Stimulated activated CD4-positive, alpha-beta T cell treated with anti-CD3 and anti-CD28 coated beads, Interleukin-12 subunit alpha, Interleukin-12 subunit beta, amount 100 ng/mL, for 4 hours (primary cell): Measurements from ENCODE around the gene TSR1.

Experiments
- DNase-seq: peaks from one replicate; pipeline ENCODE4 v3.0.0-alpha.2; 2020

The TSR1 gene

DNA sequence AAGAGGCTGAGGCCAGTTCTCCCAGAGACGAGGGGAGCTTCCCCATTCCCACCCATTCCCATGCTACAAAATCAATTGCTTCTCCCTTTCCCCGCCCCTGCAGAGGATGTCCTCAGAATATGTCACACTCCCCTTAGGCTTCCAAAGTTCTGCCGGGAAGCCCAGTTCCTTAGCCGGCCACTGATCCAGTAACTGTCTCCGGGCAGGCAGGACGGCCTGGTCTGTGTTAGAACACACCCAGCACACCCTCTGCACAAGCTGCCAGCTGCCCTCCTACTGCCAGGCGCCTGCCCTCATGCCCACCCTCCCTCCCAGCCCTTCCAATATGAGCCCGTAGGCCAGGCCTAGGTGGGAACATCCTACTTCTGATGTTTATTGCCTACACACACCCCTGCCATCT lies 32.1 kb upstream of the TSR1 start:
- DNase-seq = no peak

DNA sequence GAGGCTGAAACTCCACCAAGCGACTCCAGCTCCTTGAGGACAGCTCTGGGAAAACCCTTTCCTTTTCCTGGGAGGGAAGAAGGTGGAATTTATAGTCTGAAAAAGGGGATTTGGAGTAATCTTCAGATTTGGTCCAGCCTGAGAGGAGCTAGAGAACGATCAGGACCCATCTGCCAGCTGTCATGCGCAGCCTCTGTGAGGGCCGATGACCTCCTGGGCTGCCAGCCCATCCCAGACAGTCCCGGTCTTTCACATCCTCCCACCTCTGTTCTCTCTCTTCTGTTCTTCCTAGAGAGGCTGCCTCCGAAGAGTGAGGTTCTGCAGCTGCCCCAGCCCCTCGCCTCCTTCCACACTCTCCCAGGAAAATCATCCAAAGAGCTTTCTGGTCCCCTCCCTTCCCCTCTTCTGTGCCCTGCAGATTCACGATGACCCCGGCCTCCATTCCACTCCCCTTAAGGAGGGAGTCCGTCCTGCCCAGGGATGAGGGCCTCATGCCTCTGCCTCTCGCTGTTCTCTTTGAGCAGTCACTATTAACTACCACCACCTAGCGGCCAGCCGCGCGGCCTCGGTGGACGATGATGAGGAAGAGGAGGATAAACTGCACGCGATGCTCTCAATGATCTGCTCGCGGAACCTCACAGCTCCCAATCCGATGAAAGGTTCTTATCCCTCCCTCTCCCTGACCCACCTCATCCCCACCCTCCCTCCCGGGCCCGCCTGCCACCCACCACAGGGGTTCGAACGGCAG lies 30.7 kb upstream of the TSR1 start:
- no peak for DNase-seq

DNA sequence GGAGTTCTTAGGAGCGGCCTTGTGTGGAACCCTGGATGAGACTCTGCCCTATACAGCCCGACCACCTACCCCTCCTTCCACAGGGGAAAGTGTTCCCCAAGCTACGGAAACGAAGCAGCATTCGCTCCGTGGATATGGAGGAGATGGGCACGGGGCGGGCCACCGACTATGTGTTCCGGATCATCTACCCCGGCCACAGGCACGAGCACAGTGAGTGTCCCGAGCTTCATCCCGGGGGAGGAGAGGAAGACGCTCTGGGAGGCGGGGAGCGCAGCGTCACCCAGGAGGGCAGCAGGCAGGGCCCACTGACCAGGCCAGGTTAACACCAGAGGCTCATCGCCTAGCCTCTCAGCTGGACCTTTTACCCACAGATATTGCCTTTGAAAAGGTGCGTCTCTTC lies 28.9 kb upstream of the TSR1 start:
- DNase-seq = no peak

- no peak for DNase-seq
These were observed 28.5 kb upstream of the TSR1 start for GRCh38 chr17:2364763-2365116.

DNA sequence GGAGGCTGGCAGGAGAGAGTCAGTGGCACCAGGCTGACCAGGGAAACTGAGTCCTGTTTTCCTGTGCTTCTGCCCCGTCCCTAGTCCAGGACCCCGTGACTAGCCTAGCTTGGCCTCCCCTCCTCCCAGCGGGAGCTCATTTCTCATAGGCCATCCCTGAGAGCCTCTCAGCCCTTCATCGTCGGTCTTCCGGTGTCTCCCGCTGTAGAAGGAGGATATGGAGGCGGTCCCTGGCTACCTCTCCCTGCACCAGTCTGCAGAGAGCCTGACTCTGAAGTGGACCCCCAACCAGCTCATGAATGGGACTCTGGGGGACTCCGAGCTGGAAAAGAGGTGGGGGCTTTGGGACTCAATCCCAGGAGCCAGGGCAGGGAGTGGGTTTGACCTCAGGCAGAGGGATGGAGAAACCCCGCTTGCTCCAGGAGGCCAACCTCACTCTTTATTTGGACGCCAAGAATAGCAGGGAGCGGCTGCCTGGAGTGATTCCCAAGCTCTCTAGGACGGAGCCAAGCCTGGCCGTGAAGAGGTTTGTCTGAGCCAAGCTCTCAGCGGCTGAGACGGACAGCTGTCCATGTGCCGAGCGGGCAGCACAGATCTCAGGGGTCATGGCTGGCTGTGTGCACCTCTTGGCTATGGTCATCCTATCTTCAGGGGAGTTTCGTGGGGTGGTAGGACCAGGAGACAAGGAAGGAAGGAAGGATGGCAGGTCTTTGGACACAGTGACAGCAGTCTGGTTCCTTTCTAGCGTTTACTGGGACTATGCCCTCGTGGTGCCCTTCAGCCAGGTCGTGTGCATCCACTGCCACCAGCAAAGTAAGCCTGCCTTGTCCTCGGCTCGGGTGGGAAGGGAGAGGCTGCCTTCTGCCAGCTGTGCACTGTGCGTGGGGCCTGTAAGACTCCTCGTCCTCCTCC lies 27.9 kb upstream of the TSR1 start:
- no peak for DNase-seq

GRCh38 chr17:2363318-2363717 lies 27.1 kb upstream of the TSR1 start:
- no peak for DNase-seq

GRCh38 chr17:2362881-2363280 lies 26.6 kb upstream of the TSR1 start:
- DNase-seq = no peak

DNA sequence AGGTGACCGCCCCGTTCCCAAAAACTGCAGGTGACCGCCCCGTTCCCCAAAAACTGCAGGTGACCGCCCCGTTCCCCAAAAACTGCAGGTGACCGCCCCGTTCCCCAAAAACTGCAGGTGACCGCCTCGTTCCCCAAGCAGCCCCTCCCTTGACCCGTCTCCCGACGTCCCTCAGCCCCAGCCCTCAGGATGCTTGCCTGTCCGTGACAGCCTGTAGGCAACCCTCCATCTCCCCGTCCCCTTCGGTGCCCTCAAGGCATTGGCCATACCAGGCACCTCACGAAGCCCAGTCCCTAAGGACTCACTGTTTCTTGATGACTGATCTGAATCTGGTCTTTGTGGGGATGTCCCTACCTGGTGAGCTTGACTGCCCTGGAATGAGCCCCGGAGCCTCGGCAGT lies 26.2 kb upstream of the TSR1 start:
- no peak for DNase-seq

- no peak for DNase-seq
These were observed 25.8 kb upstream of the TSR1 start for GRCh38 chr17:2362016-2362415.

DNA sequence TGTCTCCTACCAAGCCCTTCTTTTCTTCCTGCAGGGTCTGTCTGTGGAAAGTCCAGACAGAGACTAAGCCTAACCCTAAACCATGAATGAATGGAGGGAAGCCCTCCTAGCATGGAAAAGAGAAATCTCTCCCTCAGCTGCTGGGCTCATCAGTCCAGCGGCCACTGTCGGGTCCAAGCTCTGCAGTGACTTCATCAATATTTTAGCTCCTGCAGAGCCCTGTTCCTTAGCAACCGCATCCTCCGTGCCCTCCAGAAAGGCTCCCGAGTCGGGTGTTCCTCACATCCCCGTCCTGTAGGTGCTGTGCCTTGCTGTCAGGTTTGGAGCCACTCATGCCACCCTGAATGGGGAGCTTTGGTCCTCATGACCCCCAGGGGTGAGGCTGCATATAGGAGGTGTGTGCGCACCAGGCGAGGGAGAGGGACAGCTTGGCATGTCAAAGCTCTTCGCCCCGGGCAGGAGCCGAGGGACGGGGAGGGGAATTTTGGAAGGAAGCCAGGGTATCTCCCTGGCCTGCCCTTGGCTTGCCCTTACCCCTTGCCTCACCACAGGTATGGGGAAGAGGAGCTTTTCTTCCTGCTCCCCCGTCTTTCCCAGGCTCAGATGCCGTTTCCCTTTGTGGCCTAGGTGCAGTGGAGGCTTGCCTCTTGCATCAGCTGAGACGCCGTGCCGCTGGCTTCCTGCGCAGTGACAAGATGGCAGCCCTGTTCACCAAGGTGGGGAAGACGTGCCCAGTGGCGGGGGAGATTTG lies 24.9 kb upstream of the TSR1 start:
- DNase-seq = no peak

- DNase-seq = no peak
These were observed 21.7 kb upstream of the TSR1 start for GRCh38 chr17:2357931-2358434.

DNA sequence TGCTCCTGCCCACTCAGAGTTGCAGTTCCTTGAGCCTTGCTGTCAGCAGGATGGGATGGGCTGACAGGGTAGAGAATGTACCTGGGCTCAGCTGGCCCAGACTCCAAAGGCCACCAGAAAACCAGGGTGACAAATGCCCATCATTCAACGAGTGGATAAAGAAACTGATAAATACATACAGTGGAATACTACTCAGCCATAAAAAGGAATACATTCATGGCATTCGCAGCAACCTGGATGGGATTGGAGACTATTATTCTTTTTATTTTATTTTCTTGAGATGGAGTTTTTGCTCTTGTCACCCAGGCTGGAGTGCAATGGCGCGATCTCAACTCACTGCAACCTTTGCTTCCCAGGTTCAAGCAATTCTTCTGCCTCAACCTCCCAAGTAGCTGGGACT lies 21.0 kb upstream of the TSR1 start:
- no peak for DNase-seq

DNA sequence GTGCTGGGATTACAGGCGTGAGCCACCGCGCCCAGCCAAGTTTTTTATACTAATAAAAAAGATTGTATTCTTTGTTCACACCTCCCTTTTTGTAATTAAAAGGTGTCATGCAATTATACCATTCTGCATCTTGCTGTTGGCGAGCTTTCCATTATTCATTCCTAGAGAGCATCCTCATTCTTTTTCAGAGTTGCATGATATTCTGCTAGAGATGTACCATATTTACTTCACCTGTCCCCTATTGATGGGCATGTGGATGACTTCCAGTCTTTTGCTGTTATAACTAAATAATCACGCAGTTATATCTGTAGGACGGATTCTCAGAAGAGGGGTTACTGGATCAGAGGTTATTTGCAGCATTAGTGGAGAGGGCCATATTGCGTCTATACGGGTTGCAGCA lies 18.1 kb upstream of the TSR1 start:
- no peak for DNase-seq

- DNase-seq = no peak
These were observed 15.0 kb upstream of the TSR1 start for GRCh38 chr17:2351269-2351668.

- DNase-seq = no peak
These were observed 11.8 kb upstream of the TSR1 start for GRCh38 chr17:2347805-2348685.

GRCh38 chr17:2346475-2346874 lies 10.2 kb upstream of the TSR1 start:
- DNase-seq = no peak

GRCh38 chr17:2344528-2344927 lies 8.3 kb upstream of the TSR1 start:
- DNase-seq = no peak

GRCh38 chr17:2343421-2343820 lies 7.2 kb upstream of the TSR1 start:
- no peak for DNase-seq

DNA sequence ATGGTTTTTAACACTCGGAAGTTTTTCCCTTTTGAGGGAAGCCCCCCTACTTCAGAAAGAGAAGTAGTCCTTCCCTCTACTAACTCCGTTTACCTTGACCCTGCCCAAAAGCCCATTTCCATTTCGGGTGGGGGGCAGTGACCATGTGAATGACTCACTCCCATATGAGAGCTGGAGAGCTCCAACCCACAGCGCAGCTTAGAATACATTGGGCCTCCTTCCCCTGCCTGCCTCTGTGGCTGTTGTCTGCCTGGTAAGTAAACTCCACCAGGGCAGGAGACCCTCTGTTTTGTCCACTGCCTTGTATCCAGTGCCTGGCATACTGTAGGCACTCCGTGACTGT lies 2.0 kb upstream of the TSR1 start:
- DNase-seq = no peak

DNA sequence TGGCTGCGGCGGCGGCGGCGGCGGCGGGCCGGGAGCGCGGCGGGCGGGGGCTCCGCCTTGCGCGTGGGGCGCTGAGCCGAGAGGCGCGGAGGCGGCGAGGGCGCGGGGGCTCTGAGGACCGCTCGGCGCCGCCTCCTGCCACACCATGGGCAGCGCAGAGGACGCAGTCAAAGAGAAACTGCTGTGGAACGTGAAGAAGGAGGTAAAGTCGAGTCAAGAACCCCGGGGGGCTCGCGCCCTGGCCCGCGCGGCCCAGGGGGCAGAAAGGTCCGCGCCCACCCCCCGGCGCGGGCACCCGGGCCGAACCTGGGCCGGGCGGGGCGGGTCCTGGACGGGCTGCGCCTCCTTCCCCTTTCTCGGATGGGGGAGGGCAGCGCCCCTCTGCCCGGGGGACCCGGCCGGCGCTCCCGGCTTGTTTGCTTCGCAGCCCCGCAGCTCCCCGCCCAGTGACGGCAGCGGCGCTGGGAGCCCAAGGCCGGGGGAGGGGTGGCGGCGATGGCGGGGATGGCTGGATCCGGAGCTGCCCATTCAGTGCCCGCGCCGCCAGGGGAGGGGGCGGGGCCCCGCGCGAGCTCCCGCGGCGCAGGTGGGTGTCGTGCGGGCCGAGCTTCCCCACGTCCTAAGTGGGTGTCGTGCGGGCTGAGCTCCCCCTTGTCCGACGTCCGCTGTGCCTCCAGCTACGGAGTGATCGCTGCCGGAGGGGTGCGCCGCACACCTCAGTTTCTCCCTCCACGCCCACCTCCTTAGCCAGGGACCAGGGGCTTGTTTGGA lies 1.5 kb upstream of the TSR1 start:
- DNase-seq = peak; percentile 44

DNA sequence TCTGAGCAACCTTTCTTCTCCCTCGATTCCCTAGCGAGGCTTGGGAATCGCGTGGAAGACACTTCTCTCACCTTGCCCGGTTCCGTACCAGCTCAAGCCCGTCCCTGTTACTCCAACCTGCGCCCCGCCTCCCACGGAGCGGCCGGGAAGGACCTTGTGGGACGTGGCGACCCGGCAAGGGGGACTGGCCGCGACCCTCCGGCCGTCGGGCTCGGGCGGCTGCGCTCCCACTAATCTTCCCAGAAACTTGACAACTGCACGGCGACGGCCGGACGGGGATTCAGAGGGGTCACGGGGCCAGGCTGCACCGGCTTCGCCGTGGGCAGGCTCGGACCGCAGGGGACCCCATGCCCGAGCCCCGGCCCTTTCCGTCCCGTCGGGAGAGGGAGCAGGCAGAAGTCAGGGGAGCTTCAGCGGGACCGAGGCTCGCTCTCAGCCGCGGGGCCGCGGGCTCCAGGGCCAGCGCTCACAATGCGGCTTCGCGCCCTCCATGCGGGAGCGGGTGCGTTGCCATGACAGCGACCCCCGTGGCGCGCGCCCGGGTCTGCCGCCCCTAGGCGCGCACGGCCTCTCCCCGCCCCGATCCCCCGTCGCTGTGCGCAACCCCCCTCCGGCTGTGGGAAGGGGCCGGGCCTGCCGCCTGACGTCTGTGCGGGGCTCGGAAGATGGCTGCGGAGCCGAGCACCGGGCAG lies 741 bp upstream of the TSR1 start, which contains the start of gene SGSM2:
Gene SGSM2 (plus strand): TSS at position 650 of the 692 bp plus-strand sequence. CDS start 188 bp downstream, outside the sequence.
- peak; percentile 70 for DNase-seq
